Astrocyte of the spinal cord (primary cell): Measurements from ENCODE around the gene EVL.

Source experiments
- DNase-seq: peaks from one replicate; pipeline ENCODE4 v3.0.0; 2011; ENCODE audit warnings: low read depth, low spot score
- H3K4me3 ChIP-seq: 2 replicates; pipeline ENCODE4 v1.5.1; 2011; ENCODE audit warnings: low read depth, mild to moderate bottlenecking, low read length, moderate library complexity
- CTCF ChIP-seq: IDR thresholded peaks from 2 replicates; pipeline ENCODE4 v1.5.1; 2012; ENCODE audit warnings: low read depth, mild to moderate bottlenecking, low read length, inconsistent platforms
- in situ Hi-C: cut with HindIII; loops from 2 replicates; pipeline ENCODE4 v1.10.0; 2017; ENCODE audit warnings: low sequenced_read_pairs

The EVL gene

DNA sequence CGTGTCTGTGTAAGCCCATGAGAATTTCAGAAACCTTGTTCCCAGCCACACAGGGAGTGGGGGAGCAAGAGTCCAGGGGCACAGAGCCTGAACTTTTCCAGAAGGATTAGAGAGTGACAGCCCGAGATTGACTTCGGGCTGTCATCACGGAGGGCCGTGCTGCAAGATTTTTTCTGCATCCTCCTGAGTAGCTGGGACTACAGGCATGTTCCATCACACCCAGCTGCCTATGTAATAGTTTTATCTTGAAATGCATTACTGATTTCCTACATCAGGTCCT lies 14.4 kb downstream of the EVL start:
- DNase-seq, result no peak
- no peak overlapping the region for H3K4me3 ChIP-seq
- in situ Hi-C loops, result no loop called here
- no peak for TF ChIP-seq CTCF

DNA sequence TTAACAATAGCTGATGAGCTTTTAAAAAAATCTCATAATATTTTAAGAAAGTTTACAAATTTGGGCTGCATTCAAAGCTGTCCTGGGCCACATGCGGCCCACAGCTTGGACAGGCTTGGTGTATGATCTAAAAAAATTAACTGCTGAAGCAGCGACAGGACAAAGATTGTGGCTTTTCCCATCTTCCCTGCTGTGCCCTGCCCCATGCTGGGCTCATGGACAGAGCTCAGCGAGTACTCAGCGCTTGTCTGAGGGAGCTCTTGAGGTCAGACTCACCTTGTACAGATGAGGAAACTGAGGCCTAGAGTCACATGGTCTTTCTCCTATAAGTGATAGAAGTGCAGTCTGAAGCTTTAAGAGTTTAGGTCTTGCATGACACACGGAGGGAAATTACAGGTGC lies 15.0 kb downstream of the EVL start:
- in situ Hi-C loops, result no loop called here
- TF ChIP-seq CTCF, result no peak
- no peak overlapping the region for H3K4me3 ChIP-seq
- DNase-seq, result no peak

DNA sequence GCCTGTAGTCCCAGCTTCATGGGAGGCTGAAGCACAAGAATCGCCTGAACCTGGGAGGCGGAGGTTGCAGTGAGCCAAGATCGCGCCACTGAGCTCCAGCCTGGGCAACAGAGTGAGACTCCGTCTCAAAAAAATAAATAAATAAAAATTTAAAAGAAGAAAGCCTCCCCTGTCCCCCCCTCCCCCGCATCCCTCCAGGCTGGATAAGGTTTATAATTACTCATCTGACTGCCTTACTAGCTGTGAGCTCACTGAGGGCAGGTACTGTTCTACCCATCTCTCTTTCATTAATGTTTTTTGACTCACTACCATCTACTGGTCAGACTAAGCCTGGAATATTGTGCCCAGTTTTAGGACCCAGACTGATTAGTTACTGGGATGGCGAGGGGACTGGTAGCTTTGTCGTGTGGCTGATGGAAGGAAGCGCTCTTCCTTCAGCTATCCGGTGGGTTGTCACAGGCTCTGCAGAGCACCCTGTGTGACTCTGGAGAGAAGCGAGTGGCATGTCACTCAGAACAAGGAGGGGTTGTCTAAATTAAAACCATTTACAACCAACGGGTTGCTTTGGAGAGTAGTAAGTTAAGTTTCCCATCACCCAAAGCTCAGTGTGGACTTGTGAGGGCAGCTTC lies 16.9 kb downstream of the EVL start:
- in situ Hi-C loops, result no loop called here
- TF ChIP-seq CTCF, result no peak
- DNase-seq, result no peak
- no peak overlapping the region for H3K4me3 ChIP-seq

- in situ Hi-C loops, result no loop called here
- H3K4me3 ChIP-seq, result no peak overlapping the region
- DNase-seq, result no peak
- no peak for TF ChIP-seq CTCF
Measured at GRCh38 chr14:100082723-100083122, 17.5 kb downstream of the EVL start.

DNA sequence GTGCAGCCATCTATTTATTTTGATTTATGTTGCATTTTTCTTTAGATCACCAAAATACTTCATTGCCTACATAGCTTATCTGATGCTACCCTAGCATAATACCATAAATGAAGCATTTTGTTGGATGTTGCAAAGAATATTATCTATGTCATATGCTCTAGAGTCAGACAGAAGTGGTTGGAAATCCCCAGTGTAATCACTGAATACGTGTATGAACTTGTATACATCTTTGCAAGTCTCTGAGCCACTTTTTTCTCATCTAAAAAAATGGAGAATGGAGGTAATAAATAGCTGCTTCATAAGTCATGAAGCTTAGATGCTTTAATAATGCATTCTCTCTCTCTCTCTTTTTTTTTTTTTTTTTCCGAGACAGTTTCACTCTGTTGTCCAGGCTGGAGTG lies 18.5 kb downstream of the EVL start:
- TF ChIP-seq CTCF, result no peak
- no peak for DNase-seq
- H3K4me3 ChIP-seq, result no peak overlapping the region
- in situ Hi-C loops, result no loop called here

DNA sequence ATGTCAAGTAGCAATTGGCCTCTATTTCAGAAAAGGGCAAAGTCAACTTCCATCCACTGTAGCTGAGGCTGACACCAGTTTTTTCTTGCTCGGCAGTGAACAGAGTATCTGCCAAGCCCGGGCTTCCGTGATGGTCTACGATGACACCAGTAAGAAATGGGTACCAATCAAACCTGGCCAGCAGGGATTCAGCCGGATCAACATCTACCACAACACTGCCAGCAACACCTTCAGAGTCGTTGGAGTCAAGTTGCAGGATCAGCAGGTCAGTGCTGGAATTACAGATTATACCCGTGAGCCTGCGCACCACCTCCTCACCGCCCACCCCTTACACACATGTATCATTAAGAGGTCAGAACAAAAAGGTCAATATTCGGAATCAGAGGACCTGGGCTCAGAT lies 19.4 kb downstream of the EVL start:
- H3K4me3 ChIP-seq, result no peak overlapping the region
- in situ Hi-C loops, result no loop called here
- no peak for DNase-seq
- TF ChIP-seq CTCF, result no peak

- in situ Hi-C loops, result no loop called here
- TF ChIP-seq CTCF, result no peak
Measured at GRCh38 chr14:100085462-100085861, 20.2 kb downstream of the EVL start.

More at GRCh38 chr14:100085462-100085861, 20.2 kb downstream of the EVL start:
- no peak for DNase-seq
- no peak overlapping the region for H3K4me3 ChIP-seq
